ENCODE data around the gene FLACC1. TPM values are rescaled to one million over a fixed set of nuclear protein-coding genes. Genes with fewer than 3 reads are reported as not detected.

FLACC1 gene
- total RNA-seq, 1 donor from 2014 or later, result 0.54 TPM

DNA sequence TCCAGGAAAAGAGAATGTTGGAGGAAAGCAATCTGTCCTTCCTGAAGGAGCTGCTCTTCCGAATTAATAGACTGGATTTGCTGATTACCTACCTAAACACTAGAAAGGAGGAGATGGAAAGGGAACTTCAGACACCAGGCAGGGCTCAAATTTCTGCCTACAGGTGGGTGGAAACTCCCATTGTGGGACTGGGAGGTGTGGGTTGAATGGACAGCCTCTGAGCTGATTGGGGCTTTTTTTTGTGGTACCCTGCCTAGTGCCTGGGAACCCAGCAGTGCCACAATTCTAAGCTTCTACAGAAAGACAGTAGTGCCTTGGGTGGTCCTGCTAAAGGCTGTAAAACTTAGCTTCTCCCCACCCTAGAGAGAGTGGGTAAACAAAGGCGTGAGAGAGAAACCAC, 90.5 kb downstream of the FLACC1 start:
- Histone ChIP-seq H3K27me3 (ENCODE audit: control insufficient read depth, insufficient read depth, low read length) (no peaks in the 10 kb centered on the region), H3K4me3 (ENCODE audit: low read depth, low read length) (no peak overlapping the region), H3K36me3 (ENCODE audit: control insufficient read depth, insufficient read depth, low read length) (no peaks in the 10 kb centered on the region)
- no peak for DNase-seq (ENCODE audit: low read depth)
- TF ChIP-seq, protein P1, sequence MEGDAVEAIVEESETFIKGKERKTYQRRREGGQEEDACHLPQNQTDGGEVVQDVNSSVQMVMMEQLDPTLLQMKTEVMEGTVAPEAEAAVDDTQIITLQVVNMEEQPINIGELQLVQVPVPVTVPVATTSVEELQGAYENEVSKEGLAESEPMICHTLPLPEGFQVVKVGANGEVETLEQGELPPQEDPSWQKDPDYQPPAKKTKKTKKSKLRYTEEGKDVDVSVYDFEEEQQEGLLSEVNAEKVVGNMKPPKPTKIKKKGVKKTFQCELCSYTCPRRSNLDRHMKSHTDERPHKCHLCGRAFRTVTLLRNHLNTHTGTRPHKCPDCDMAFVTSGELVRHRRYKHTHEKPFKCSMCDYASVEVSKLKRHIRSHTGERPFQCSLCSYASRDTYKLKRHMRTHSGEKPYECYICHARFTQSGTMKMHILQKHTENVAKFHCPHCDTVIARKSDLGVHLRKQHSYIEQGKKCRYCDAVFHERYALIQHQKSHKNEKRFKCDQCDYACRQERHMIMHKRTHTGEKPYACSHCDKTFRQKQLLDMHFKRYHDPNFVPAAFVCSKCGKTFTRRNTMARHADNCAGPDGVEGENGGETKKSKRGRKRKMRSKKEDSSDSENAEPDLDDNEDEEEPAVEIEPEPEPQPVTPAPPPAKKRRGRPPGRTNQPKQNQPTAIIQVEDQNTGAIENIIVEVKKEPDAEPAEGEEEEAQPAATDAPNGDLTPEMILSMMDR (IDR thresholded peaks at IDR 0.05; ENCODE audit: insufficient read depth, low read length, poor library complexity, severe bottlenecking), result no peak

DNA sequence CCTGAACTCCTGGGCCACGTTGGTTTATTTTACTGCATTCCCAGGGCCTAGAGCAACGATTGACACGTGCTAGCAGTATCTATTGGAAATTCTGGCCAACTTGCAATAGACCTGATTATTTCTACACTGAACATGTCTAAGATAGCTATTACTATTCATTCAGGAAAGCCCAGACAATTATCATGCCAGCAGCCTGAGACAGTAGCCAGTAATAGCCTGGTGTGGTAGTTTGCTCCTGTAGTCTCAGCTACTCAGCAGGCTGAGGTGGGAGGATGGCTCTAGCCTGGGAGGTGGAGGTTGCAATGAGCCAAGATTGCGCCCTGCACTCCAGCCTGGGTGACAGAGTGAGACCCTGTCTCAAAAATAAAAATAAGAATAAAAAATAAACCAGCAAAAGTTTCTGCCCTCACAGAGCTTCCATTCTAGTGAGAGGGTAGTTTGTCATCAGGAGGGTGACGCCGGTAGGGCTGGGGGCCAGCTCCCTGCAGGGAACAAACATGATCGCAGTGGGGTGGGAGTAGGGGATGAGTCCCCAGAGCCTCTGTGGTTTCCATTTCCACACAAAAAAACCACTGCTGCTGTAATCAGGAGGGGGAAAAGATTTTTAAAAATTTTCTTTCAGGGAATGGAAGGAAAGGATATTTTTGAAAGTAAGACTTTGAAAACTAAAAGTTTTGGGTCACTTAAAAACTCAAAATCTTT, 92.5 kb downstream of the FLACC1 start:
- DNase-seq (ENCODE audit: low read depth), result no peak
- Histone ChIP-seq H3K27me3 (ENCODE audit: control insufficient read depth, insufficient read depth, low read length) (no peaks in the 10 kb centered on the region), H3K36me3 (ENCODE audit: control insufficient read depth, insufficient read depth, low read length) (no peaks in the 10 kb centered on the region), H3K4me3 (ENCODE audit: low read depth, low read length) (no peak overlapping the region)
- TF ChIP-seq, protein P1 (IDR thresholded peaks at IDR 0.05; ENCODE audit: insufficient read depth, low read length, poor library complexity, severe bottlenecking), result no peak

DNA sequence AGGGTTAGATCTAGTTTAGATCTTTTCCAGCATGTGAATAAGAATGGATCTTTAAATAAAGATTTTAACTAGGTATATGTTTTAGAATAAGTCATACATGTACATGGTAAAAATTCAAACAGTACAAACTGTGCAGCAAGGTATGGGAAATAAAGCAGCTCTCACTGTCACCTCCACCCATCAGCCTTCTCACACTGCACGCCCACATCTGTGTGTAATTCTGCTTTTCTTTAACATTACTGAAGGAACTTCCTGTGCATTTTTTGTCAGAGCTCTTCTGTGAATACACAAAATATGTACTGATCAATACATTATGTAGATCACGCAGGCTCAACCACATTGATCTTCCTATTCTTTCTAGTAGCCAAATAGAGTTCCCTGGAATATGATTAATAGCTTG, 93.4 kb downstream of the FLACC1 start:
- no peaks in the 10 kb centered on the region for H3K27me3 ChIP-seq (ENCODE audit: control insufficient read depth, insufficient read depth, low read length)
- no peaks in the 10 kb centered on the region for H3K36me3 ChIP-seq (ENCODE audit: control insufficient read depth, insufficient read depth, low read length)
- no peak for DNase-seq (ENCODE audit: low read depth)
- TF ChIP-seq, protein P1 (IDR thresholded peaks at IDR 0.05; ENCODE audit: insufficient read depth, low read length, poor library complexity, severe bottlenecking), result no peak
- no peak overlapping the region for H3K4me3 ChIP-seq (ENCODE audit: low read depth, low read length)

DNA sequence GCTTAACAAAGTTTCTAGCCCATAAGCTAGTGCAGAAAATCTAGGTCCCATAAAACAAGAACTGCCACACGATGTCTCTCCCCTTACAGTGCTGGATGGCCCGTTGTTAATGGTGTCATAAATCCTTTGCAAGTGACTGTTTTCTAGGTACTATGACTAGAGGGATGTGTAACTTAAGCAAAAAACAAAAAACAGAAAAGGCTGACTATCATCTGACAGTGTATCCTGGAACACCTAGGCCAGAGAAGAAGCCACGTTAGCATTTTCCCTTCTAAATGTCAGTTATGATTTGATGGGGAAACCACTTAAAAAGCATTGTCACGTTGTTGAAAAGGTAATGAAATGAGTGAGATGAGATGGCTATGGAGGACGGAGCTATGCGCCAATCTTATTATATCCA, 94.4 kb downstream of the FLACC1 start:
- DNase-seq (ENCODE audit: low read depth), result no peak
- TF ChIP-seq, protein P1 (IDR thresholded peaks at IDR 0.05; ENCODE audit: insufficient read depth, low read length, poor library complexity, severe bottlenecking), result no peak
- Histone ChIP-seq H3K36me3 (ENCODE audit: control insufficient read depth, insufficient read depth, low read length) (no peaks in the 10 kb centered on the region), H3K4me3 (ENCODE audit: low read depth, low read length) (no peak overlapping the region), H3K27me3 (ENCODE audit: control insufficient read depth, insufficient read depth, low read length) (no peaks in the 10 kb centered on the region)

DNA sequence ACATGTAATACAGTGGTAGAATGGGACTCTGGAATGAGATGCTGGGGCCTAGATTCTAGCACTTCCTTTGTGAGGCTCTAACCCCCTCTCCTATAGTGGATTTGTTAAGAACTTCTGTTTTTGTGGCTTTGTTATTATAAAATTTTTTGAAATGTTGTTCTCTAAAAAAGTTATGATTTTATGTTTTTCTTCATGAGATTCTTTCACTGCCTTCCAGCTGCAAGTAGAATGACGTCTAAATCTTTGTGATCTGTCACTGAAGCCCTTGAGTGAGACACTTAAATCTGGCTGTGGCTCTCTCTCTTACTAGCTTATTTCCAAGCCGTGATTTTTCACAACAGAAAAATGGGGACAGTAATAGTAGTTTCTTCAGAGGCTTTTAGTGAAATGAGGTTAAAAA, 95.2 kb downstream of the FLACC1 start:
- no peaks in the 10 kb centered on the region for H3K36me3 ChIP-seq (ENCODE audit: control insufficient read depth, insufficient read depth, low read length)
- no peaks in the 10 kb centered on the region for H3K27me3 ChIP-seq (ENCODE audit: control insufficient read depth, insufficient read depth, low read length)
- no peak for DNase-seq (ENCODE audit: low read depth)
- no peak overlapping the region for H3K4me3 ChIP-seq (ENCODE audit: low read depth, low read length)
- TF ChIP-seq, protein P1 (IDR thresholded peaks at IDR 0.05; ENCODE audit: insufficient read depth, low read length, poor library complexity, severe bottlenecking), result no peak

DNA sequence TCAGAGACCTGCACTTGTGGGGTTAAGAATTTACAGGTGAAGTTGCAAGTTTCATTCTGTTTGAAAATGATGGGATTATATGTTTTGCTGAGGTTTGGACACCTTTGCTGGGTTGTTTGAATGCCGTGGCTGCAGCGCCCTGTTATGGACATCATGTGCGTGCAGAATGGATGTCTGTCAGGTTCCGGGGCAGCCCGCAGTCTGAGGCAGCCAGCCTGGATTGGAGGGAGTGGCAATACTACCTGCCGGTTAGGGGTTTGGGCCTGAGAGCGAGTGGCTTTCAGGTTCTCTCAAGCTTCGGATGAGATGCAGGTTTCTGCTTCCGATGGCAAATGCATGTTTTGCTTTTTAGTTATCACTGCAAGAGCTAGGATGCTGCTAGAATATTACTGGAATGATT, 95.7 kb downstream of the FLACC1 start:
- TF ChIP-seq, protein P1 (IDR thresholded peaks at IDR 0.05; ENCODE audit: insufficient read depth, low read length, poor library complexity, severe bottlenecking), result no peak
- no peaks in the 10 kb centered on the region for H3K36me3 ChIP-seq (ENCODE audit: control insufficient read depth, insufficient read depth, low read length)
- no peaks in the 10 kb centered on the region for H3K27me3 ChIP-seq (ENCODE audit: control insufficient read depth, insufficient read depth, low read length)
- DNase-seq (ENCODE audit: low read depth), result no peak
- no peak overlapping the region for H3K4me3 ChIP-seq (ENCODE audit: low read depth, low read length)
